GM21737 (cell line): ENCODE measurements around the gene PTPN9.
"Not testable (repeated sequence)": the region's sequence is repeated elsewhere in the genome, so short reads cannot be mapped to it uniquely, and the experiment has no call there.

Source experiments
- ATAC-seq: cut with Tn5 transposase; IDR thresholded peaks from one replicate; pipeline ENCODE4 v1.9.1; 2021; ENCODE audit warnings: mild to moderate bottlenecking, moderate library complexity; ENCODE audit not compliant: unreplicated experiment

The PTPN9 gene

GRCh38 chr15:75532413-75533250, 46.5 kb downstream of the PTPN9 start:
- ATAC-seq: no peak

GRCh38 chr15:75531041-75531450, 48.1 kb downstream of the PTPN9 start:
- no peak for ATAC-seq

GRCh38 chr15:75530169-75530568, 48.9 kb downstream of the PTPN9 start:
- no peak for ATAC-seq

GRCh38 chr15:75525756-75526155, 53.4 kb downstream of the PTPN9 start:
- ATAC-seq: not testable (repeated sequence)

GRCh38 chr15:75523011-75523410, 56.1 kb downstream of the PTPN9 start:
- no peak for ATAC-seq

GRCh38 chr15:75517233-75517632, 61.9 kb downstream of the PTPN9 start:
- ATAC-seq: no peak

- no peak for ATAC-seq
Observed at GRCh38 chr15:75508840-75509532, 70.1 kb downstream of the PTPN9 start.

- no peak for ATAC-seq
Observed at GRCh38 chr15:75502360-75502759, 76.8 kb downstream of the PTPN9 start.

- no peak for ATAC-seq
Observed at GRCh38 chr15:75493732-75494131, 85.4 kb downstream of the PTPN9 start.

- no peak for ATAC-seq
Observed at GRCh38 chr15:75483961-75484360, 95.2 kb downstream of the PTPN9 start.

GRCh38 chr15:75483556-75483955, 95.6 kb downstream of the PTPN9 start:
- ATAC-seq: not testable (repeated sequence)

- ATAC-seq: no peak
Observed at GRCh38 chr15:75483106-75483505, 96.0 kb downstream of the PTPN9 start.

GRCh38 chr15:75480463-75480862, 98.7 kb downstream of the PTPN9 start:
- ATAC-seq: not testable (repeated sequence)

GRCh38 chr15:75479670-75480069, 99.4 kb downstream of the PTPN9 start:
- no peak for ATAC-seq

GRCh38 chr15:75477094-75477493, 102.0 kb downstream of the PTPN9 start:
- ATAC-seq: not testable (repeated sequence)

GRCh38 chr15:75468913-75469598, 110.1 kb downstream of the PTPN9 start:
- no peak for ATAC-seq

GRCh38 chr15:75460646-75461045, 118.5 kb downstream of the PTPN9 start:
- ATAC-seq: no peak

- no peak for ATAC-seq
Observed at GRCh38 chr15:75459581-75459980, 119.5 kb downstream of the PTPN9 start.

- ATAC-seq: no peak
Observed at GRCh38 chr15:75456710-75457109, 122.4 kb downstream of the PTPN9 start.

GRCh38 chr15:75455982-75456531, 123.1 kb downstream of the PTPN9 start:
- ATAC-seq: no peak

- ATAC-seq: no peak
Observed at GRCh38 chr15:75455424-75455981, 123.6 kb downstream of the PTPN9 start.
